Kidney (tissue), 14 donors: Measurements from ENCODE around the gene RAB11A. TPM values are rescaled to one million over a fixed set of nuclear protein-coding genes. Genes with fewer than 3 reads are reported as not detected.

ENCODE experiments used
- DNase-seq, 5 donors: peaks; one replicate each; pipeline ENCODE4 v3.0.0-alpha.2; 2013 to 2020
- FAIRE-seq: peaks from 2 replicates; lab custom pipeline; 2012; peaks lifted over from hg19 to GRCh38; lab: Jason Lieb, UNC
- H3K27ac ChIP-seq, 2 donors: one replicate each; pipeline ENCODE4 v1.7.0; 2013; ENCODE audit warnings: low read depth in 2 of 2, low read length in 2 of 2, inconsistent platforms in 1 of 2
- H3K27me3 ChIP-seq: one replicate; pipeline ENCODE4 v1.7.1; 2013; ENCODE audit warnings: low read length, inconsistent platforms; ENCODE audit not compliant: control insufficient read depth, insufficient read depth
- H3K36me3 ChIP-seq, 3 donors: one replicate each; pipeline versions ENCODE4 v1.7.0 to v1.7.1; 2013; ENCODE audit warnings: low read length in 3 of 3, control low read depth in 1 of 3, inconsistent platforms in 1 of 3; ENCODE audit not compliant: insufficient read depth in 3 of 3, control insufficient read depth in 2 of 3
- H3K4me1 ChIP-seq, 3 donors: one replicate each; pipeline versions ENCODE4 v1.7.0 to v1.7.1; 2013; ENCODE audit warnings: low read length in 3 of 3, inconsistent platforms in 1 of 3, low read depth in 1 of 3; ENCODE audit not compliant: control insufficient read depth in 2 of 3, insufficient read depth in 2 of 3
- H3K4me3 ChIP-seq, 3 donors: one replicate each; pipeline versions ENCODE4 v1.7.0 to v1.8.1; 2013; ENCODE audit warnings: low read length in 3 of 3, control low read depth in 1 of 3, inconsistent platforms in 1 of 3
- H3K9ac ChIP-seq, 3 donors: one replicate each; pipeline versions ENCODE4 v1.7.0 to v1.7.1; 2013; ENCODE audit warnings: low read length in 3 of 3, control low read depth in 1 of 3, inconsistent platforms in 1 of 3
- H3K9me3 ChIP-seq, 3 donors: one replicate each; pipeline versions ENCODE4 v1.7.0 to v1.7.1; 2013; ENCODE audit warnings: low read length in 3 of 3, control low read depth in 1 of 3, inconsistent platforms in 1 of 3; ENCODE audit not compliant: control insufficient read depth in 2 of 3, insufficient read depth in 1 of 3
- CTCF ChIP-seq: IDR thresholded peaks from 3 replicates; pipeline ENCODE4 v1.5.1; 2012; ENCODE audit warnings: mild to moderate bottlenecking, moderate library complexity, borderline replicate concordance; ENCODE audit not compliant: insufficient read depth; ENCODE audit errors: extremely low read depth
- intact Hi-C: fragments of 100-400 bp; cut with DNase I; formaldehyde crosslinking; loops from one replicate; pipeline ENCODE4 v1.11.1; 2022
- polyA plus RNA-seq: library from polyadenylated mRNA; stranded (reverse); fragments of 350-450 nt; fragmentation: Illumina TruSeq; extraction: RNeasy Lipid Tissue Mini Kit (QIAGEN cat#74804); gene quantifications from one replicate; pipeline ENCODE4 v1.2.3, GENCODE V29; 2014; ENCODE audit warnings: low read depth, low replicate concordance; ENCODE audit not compliant: insufficient read depth
- total RNA-seq: library from RNA; stranded (reverse); fragmentation: NEBNext Ultra II Directional; extraction: Animal tissue kit (Norgen Biotek cat#: 25700); gene quantifications from one replicate; pipeline ENCODE4 v1.2.1, GENCODE V29; 2021
- donor health status: control.
- donor health status: control.
- donor health status: control.
- donor health status: control.
- donor health status: control.
- donor health status: DM: yes; HTN: yes; CAD: no.
- donor health status: Normal renal cell carcinoma (clear cell type).

The RAB11A gene
- total and polyA plus RNA-seq, 2 donors from 2014 or later: 216 to 249 TPM

GRCh38 chr15:65922621-65923020 lies 53.3 kb downstream of the RAB11A start:
- Histone ChIP-seq H3K27me3 (no peaks in the 10 kb centered on the region), H3K4me3 (no peak overlapping the region), H3K36me3 (no peaks in the 10 kb centered on the region), H3K4me1 (no peaks in the 10 kb centered on the region), H3K9me3 (no peaks in the 10 kb centered on the region), H3K9ac (no peak overlapping the region), H3K27ac (no peak overlapping the region)
- intact Hi-C loops: no loop called here
- TF ChIP-seq CTCF: no peak
- DNase-seq: no peak
- FAIRE-seq: no peak

GRCh38 chr15:65923264-65923663 lies 54.0 kb downstream of the RAB11A start:
- DNase-seq: no peak
- H3K27ac ChIP-seq: no peak overlapping the region
- no peaks in the 10 kb centered on the region for H3K27me3 ChIP-seq
- no peak overlapping the region for H3K9ac ChIP-seq
- no peaks in the 10 kb centered on the region for H3K36me3 ChIP-seq
- no peaks in the 10 kb centered on the region for H3K9me3 ChIP-seq
- FAIRE-seq: no peak
- no peaks in the 10 kb centered on the region for H3K4me1 ChIP-seq
- H3K4me3 ChIP-seq: no peak overlapping the region
- intact Hi-C loops: no loop called here
- no peak for TF ChIP-seq CTCF

GRCh38 chr15:65924004-65924403 lies 54.7 kb downstream of the RAB11A start:
- intact Hi-C loops: no loop called here
- no peaks in the 10 kb centered on the region for H3K27me3 ChIP-seq
- no peaks in the 10 kb centered on the region for H3K9me3 ChIP-seq
- H3K36me3 ChIP-seq: no peaks in the 10 kb centered on the region
- FAIRE-seq (no peak), DNase-seq (no peak)
- H3K9ac ChIP-seq: no peak overlapping the region
- H3K4me3 ChIP-seq: no peak overlapping the region
- TF ChIP-seq CTCF: no peak
- no peak overlapping the region for H3K27ac ChIP-seq
- no peaks in the 10 kb centered on the region for H3K4me1 ChIP-seq

DNA sequence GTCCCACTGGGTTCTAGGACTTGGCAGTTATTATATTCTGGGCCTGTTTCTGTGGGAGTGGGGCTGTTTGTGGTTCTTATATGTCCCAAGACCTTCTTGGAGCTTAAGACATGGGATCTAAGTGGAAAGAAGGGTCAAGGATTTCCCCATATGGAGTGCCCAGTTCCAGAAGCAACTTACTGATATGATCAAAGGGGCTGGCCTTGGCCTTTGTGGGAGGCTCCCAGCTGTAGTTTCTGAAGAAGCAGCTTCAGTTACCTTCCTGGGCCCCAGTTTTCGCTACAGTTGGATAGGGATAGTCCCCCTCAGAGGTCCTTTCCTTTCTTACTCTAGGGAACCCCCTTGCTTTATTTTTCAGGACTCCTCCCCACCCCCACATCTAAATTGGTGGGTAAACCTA lies 56.0 kb downstream of the RAB11A start:
- Histone ChIP-seq H3K9me3 (no peaks in the 10 kb centered on the region), H3K4me1 (no peaks in the 10 kb centered on the region), H3K4me3 (no peak overlapping the region), H3K9ac (no peak overlapping the region), H3K36me3 (no peaks in the 10 kb centered on the region), H3K27me3 (no peaks in the 10 kb centered on the region), H3K27ac (no peak overlapping the region)
- TF ChIP-seq CTCF: no peak
- intact Hi-C loops: no loop called here
- FAIRE-seq (no peak), DNase-seq (no peak)
